Transverse colon (tissue), 4 donors: ENCODE results near the gene WTIP. TPM values are rescaled to one million over a fixed set of nuclear protein-coding genes. Genes with fewer than 3 reads are reported as not detected.

ENCODE experiments used
- DNase-seq: peaks from one replicate; pipeline ENCODE4 v3.0.0-alpha.2; 2019
- H3K27ac ChIP-seq, 4 donors: fragments of 200-600 bp; sonication (generic); 2 replicates each; pipeline ENCODE4 v1.5.1; 2016 to 2018; ENCODE audit warnings: inconsistent platforms in 4 of 4
- H3K27me3 ChIP-seq: fragments of 200-600 bp; sonication (generic); 2 replicates; pipeline ENCODE4 v1.5.1; 2017; ENCODE audit warnings: inconsistent platforms
- H3K36me3 ChIP-seq, 4 donors: fragments of 200-600 bp; sonication (generic); 2 replicates each; pipeline ENCODE4 v1.5.1; 2017 to 2019; ENCODE audit warnings: inconsistent platforms in 4 of 4
- H3K4me1 ChIP-seq, 4 donors: fragments of 200-600 bp; sonication (generic); 2 replicates each; pipeline ENCODE4 v1.5.1; 2017 to 2020; ENCODE audit warnings: inconsistent platforms in 4 of 4
- H3K4me3 ChIP-seq, 4 donors: fragments of 200-600 bp; sonication (generic); 1 replicate in 1 of 4; 2 replicates in 3 of 4; pipeline versions ENCODE4 v1.5.1 to v1.6.1; 2017 to 2019; ENCODE audit warnings: inconsistent platforms in 4 of 4
- H3K9me3 ChIP-seq, 2 donors: fragments of 200-600 bp; sonication (generic); 2 replicates each; pipeline ENCODE4 v1.5.1; 2017 to 2019; ENCODE audit warnings: inconsistent platforms in 2 of 2
- CTCF ChIP-seq, 5 experiments: fragments of 200-600 bp in 3 of 5; fragments of 450-650 bp in 2 of 5; sonication (generic) in 3 of 5; IDR thresholded peaks; 1 replicate in 2 of 5; 2 replicates in 3 of 5; pipeline ENCODE4 v1.5.1; 2016 to 2017; ENCODE audit warnings: antibody characterized with exemption in 5 of 5, inconsistent platforms in 3 of 5, mild to moderate bottlenecking in 2 of 5, moderate library complexity in 1 of 5
- EP300 ChIP-seq: sonication (generic); formaldehyde crosslinking; IDR thresholded peaks from one replicate; pipeline ENCODE4 v1.6.1; 2017; ENCODE audit warnings: antibody characterized with exemption, low read depth
- POLR2A ChIP-seq: fragments of 450-650 bp; IDR thresholded peaks from one replicate; pipeline ENCODE4 v1.6.1; 2016; ENCODE audit warnings: antibody characterized with exemption, mild to moderate bottlenecking, moderate library complexity
- POLR2AphosphoS5 ChIP-seq, 3 donors: sonication (generic); formaldehyde crosslinking; IDR thresholded peaks; one replicate each; pipeline ENCODE4 v1.6.1; 2016; ENCODE audit warnings: antibody characterized with exemption in 3 of 3
- whole genome bisulfite sequencing, 2 donors: methylation state at CpG; one replicate each; pipeline ENCODE4 v1.1.5; 2018; ENCODE audit warnings: low coverage in 1 of 2; 5-methylcytosine and 5-hydroxymethylcytosine counted together
- in situ Hi-C, 4 donors: fragments of 200-750 bp; cut with MboI; loops; one replicate each; pipeline versions ENCODE4 v1.15.0 to v1.15.1; 2017; ENCODE audit warnings: low sequenced_read_pairs in 3 of 4, low pct_ligation_motif_present in 1 of 4, low pct_unique_long_range_greater_than_20kb in 1 of 4
- intact Hi-C: fragments of 100-400 bp; cut with DNase I; formaldehyde crosslinking; loops from one replicate; pipeline ENCODE4 v1.15.1; 2023; ENCODE audit warnings: low total_unique reads
- total RNA-seq, 4 donors: library from RNA; depleted of rRNA; stranded (reverse); fragments of >200 nt; gene quantifications; one replicate each; pipeline ENCODE4 v1.1.0, GENCODE V29; 2016

WTIP gene
- total RNA-seq, 4 donors from 2014 or later = 0.60 to 4.1 (median 2.2) TPM

GRCh38 chr19:34504273-34504808, 22.8 kb downstream of the WTIP start:
- Histone ChIP-seq H3K4me1 (peaks cover 0 to 4% (median 2%) of the 10 kb centered on the region in 4 donors), H3K4me3 (no peak overlapping the region), H3K27me3 (peaks cover 11% of the 10 kb centered on the region), H3K36me3 (no peaks in the 10 kb centered on the region), H3K27ac (no peak overlapping the region), H3K9me3 (no peaks in the 10 kb centered on the region)
- in situ Hi-C loops = loop anchor here in 1 of 4 donors (25.0 kb wide), 1 partner anchor 208 kb away; no protein-coding TSS in a partner anchor
- no peak for DNase-seq
- 63 to 72% methylated on average over 1 to 6 of the region's 6 CpGs for WGBS, 2 donors
- intact Hi-C loops = loop anchor here (5.0 kb wide), 1 partner anchor 208 kb away; no protein-coding TSS in a partner anchor
- TF ChIP-seq POLR2AphosphoS5 (IDR thresholded peaks at IDR 0.05) = no peak
- TF ChIP-seq POLR2A = no peak
- no peak for TF ChIP-seq CTCF (IDR thresholded peaks at IDR 0.05)
- no peak for TF ChIP-seq EP300

DNA sequence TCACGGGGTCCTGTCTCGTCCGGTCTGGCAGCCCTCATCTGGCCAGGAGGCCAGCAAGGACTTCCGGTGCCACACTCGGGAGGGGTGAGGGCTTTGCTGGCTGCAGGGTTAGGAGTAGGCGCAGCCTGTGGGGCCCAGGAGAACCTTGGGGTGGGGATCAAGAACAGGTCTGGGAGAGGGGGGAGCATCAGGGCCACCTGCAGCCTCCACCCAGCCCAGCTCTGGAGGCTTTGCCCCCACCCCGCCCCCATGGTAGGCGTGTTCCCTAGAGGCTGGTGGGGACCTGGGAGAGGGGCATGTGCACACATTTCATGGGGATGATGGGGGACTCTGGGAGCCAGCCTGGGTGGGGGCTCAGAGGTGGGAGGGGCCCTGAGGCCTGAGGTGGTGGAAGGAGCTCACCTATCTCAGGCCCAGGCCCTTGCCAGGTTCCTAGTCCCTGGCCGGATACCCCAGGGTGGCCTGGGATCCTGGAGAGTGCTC, 23.3 kb downstream of the WTIP start:
- no peak overlapping the region for H3K27ac ChIP-seq
- H3K27me3 ChIP-seq = peaks cover 11% of the 10 kb centered on the region
- no peak overlapping the region for H3K4me3 ChIP-seq
- no peaks in the 10 kb centered on the region for H3K36me3 ChIP-seq
- intact Hi-C loops = loop anchor here (5.0 kb wide), 1 partner anchor 207 kb away; no protein-coding TSS in a partner anchor
- peaks cover 0 to 4% (median 2%) of the 10 kb centered on the region in 4 donors for H3K4me1 ChIP-seq
- in situ Hi-C loops = loop anchor here in 1 of 4 donors (25.0 kb wide), 1 partner anchor 207 kb away; no protein-coding TSS in a partner anchor
- TF ChIP-seq CTCF (IDR thresholded peaks at IDR 0.05) = no peak
- TF ChIP-seq POLR2A = no peak
- TF ChIP-seq EP300 = no peak
- no peak for TF ChIP-seq POLR2AphosphoS5 (IDR thresholded peaks at IDR 0.05)
- H3K9me3 ChIP-seq = no peaks in the 10 kb centered on the region
- DNase-seq = no peak
- WGBS, 2 donors = 58% methylated on average over 9 of the region's 9 CpGs; no CpG with 5 or more reads in 1 of the 2 donors

DNA sequence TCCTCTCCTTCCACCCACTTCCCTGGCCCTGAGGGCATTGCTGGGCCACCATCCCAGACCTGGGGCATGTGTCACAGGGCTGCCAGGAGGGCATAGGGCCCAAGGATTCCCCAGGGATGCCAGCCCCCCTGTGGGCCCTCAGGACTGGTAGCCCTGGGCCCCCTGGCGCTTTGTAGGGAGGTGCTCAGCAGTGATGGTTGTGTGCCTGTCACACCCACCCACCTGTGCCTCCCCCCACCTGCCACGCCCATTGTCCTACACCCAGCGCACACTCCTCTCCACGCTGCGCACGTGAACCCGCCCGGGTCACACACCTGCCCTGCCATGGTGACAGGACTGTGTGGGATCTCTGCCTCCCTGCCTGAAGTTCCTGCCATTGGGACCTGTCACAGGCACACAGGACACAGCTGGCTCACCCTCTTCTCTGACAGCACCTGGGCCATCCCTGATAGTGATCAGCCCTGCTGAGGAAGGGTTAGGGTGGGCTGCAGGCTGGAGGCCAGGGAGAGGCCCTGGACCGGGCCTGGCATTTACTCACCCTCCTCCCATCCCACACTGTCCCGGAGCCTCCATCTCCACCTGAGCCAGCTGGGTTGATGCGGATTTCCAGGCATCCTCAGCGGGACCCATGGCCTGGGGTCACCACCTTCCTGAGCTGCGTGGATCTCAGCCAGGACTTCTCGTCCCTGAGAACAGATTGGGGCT, 23.9 kb downstream of the WTIP start:
- DNase-seq = no peak
- H3K36me3 ChIP-seq = no peaks in the 10 kb centered on the region
- peaks cover 0 to 4% (median 2%) of the 10 kb centered on the region in 4 donors for H3K4me1 ChIP-seq
- TF ChIP-seq EP300 = no peak
- TF ChIP-seq POLR2AphosphoS5 (IDR thresholded peaks at IDR 0.05) = no peak
- TF ChIP-seq POLR2A = no peak
- TF ChIP-seq CTCF (IDR thresholded peaks at IDR 0.05) = no peak
- intact Hi-C loops (no loop called here), in situ Hi-C loops (loop anchor here in 1 of 4 donors (25.0 kb wide), 1 partner anchor 207 kb away; no protein-coding TSS in a partner anchor)
- no peak overlapping the region for H3K27ac ChIP-seq
- no peaks in the 10 kb centered on the region for H3K9me3 ChIP-seq
- WGBS, 2 donors = 65% methylated on average over 12 of the region's 14 CpGs; no CpG with 5 or more reads in 1 of the 2 donors
- peaks cover 5% of the 10 kb centered on the region for H3K27me3 ChIP-seq
- no peak overlapping the region for H3K4me3 ChIP-seq

DNA sequence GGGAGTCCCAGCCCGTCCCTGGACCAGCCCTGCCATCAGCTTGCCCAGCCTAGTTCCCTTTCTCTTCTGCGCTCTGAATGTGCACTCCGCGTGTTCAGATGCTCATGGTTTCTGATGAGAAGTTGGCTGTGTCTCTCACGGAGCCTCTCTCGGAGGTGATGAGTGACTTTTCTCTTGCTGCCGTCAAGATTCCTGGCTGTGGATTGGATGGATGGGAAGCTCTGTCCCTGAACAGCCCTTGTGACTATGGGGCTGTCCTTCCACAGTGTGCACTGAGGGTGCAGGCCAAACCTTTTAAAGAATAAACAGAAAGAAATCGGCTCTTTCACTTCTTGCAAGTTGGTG, 24.4 kb downstream of the WTIP start:
- peaks cover 0 to 4% (median 2%) of the 10 kb centered on the region in 4 donors for H3K4me1 ChIP-seq
- H3K27me3 ChIP-seq = no peaks in the 10 kb centered on the region
- no peak for DNase-seq
- in situ Hi-C loops (loop anchor here in 1 of 4 donors (25.0 kb wide), 1 partner anchor 206 kb away; no protein-coding TSS in a partner anchor), intact Hi-C loops (no loop called here)
- H3K27ac ChIP-seq = no peak overlapping the region
- H3K4me3 ChIP-seq = no peak overlapping the region
- no peaks in the 10 kb centered on the region for H3K36me3 ChIP-seq
- peaks cover 0 to 2% of the 10 kb centered on the region in 2 donors for H3K9me3 ChIP-seq
- TF ChIP-seq POLR2AphosphoS5 (IDR thresholded peaks at IDR 0.05) = no peak
- 72 to 75% methylated on average over 3 to 8 of the region's 8 CpGs for whole genome bisulfite sequencing, 2 donors
